Glutamatergic neuron (in vitro differentiated cells): ENCODE data around the gene ITGAE. TPM values are rescaled to one million over a fixed set of nuclear protein-coding genes. Genes with fewer than 3 reads are reported as not detected.

Source experiments
- DNase-seq: peaks from one replicate; pipeline ENCODE4 v3.0.0; 2022
- H3K27ac Mint-ChIP-seq: one replicate; pipeline ENCODE4 v1.8.0; 2020; ENCODE audit warnings: mild to moderate bottlenecking, mixed read lengths, inconsistent platforms; ENCODE audit not compliant: unreplicated experiment
- H3K27me3 Mint-ChIP-seq: one replicate; pipeline ENCODE4 v1.8.0; 2020; ENCODE audit warnings: mild to moderate bottlenecking, moderate library complexity, mixed read lengths, inconsistent platforms; ENCODE audit not compliant: unreplicated experiment
- H3K36me3 Mint-ChIP-seq: one replicate; pipeline ENCODE4 v1.8.0; 2020; ENCODE audit warnings: mild to moderate bottlenecking, mixed read lengths, inconsistent platforms; ENCODE audit not compliant: unreplicated experiment
- H3K4me1 Mint-ChIP-seq: one replicate; pipeline ENCODE4 v1.8.0; 2020; ENCODE audit warnings: mild to moderate bottlenecking, low read depth, mixed read lengths, inconsistent platforms; ENCODE audit not compliant: unreplicated experiment
- H3K4me3 Mint-ChIP-seq: one replicate; pipeline ENCODE4 v1.8.0; 2020; ENCODE audit warnings: mild to moderate bottlenecking, mixed read lengths, inconsistent platforms; ENCODE audit not compliant: unreplicated experiment
- H3K9me3 Mint-ChIP-seq: one replicate; pipeline ENCODE4 v1.8.0; 2020; ENCODE audit warnings: mild to moderate bottlenecking, moderate library complexity, mixed read lengths, inconsistent platforms; ENCODE audit not compliant: unreplicated experiment
- total RNA-seq: library from RNA; stranded (reverse); fragmentation: NEBNext Ultra II Directional; extraction: Animal tissue kit (Norgen Biotek cat#: 25700); gene quantifications from one replicate; pipeline ENCODE4 v1.2.1, GENCODE V29; 2021; ENCODE audit not compliant: unreplicated experiment
- TF ChIP-seq, protein P1 (sequence below): fragments of 200-600 bp; sonication (generic); IDR thresholded peaks from one replicate; pipeline ENCODE4 v1.5.0; 2021; ENCODE audit not compliant: partially characterized antibody, unreplicated experiment

Gene ITGAE
- total RNA-seq, 1 donor from 2014 or later: 19.2 TPM

DNA sequence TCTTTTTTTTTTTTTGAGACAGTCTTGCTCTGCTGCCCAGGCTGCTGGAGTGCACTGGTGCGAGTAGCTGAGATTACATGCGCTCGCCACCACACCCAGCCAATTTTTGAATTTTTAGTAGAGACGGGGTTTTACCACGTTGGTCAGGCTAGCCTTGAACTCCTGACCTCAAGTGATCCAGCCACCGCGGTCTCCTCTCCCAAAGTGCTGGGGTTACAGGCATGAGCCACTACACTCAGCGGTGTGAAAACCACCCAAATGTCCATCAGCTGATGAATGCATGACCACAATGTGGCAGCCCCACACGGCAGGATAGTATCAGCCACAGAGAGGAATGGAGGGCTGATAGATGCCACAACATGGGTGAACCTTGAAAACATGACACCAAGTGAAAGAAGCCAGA, 107.2 kb downstream of the ITGAE start:
- H3K36me3 Mint-ChIP-seq: peaks cover 4% of the 10 kb centered on the region
- no peak overlapping the region for H3K4me3 Mint-ChIP-seq
- H3K9me3 Mint-ChIP-seq: peaks cover 8% of the 10 kb centered on the region
- TF ChIP-seq, protein P1, sequence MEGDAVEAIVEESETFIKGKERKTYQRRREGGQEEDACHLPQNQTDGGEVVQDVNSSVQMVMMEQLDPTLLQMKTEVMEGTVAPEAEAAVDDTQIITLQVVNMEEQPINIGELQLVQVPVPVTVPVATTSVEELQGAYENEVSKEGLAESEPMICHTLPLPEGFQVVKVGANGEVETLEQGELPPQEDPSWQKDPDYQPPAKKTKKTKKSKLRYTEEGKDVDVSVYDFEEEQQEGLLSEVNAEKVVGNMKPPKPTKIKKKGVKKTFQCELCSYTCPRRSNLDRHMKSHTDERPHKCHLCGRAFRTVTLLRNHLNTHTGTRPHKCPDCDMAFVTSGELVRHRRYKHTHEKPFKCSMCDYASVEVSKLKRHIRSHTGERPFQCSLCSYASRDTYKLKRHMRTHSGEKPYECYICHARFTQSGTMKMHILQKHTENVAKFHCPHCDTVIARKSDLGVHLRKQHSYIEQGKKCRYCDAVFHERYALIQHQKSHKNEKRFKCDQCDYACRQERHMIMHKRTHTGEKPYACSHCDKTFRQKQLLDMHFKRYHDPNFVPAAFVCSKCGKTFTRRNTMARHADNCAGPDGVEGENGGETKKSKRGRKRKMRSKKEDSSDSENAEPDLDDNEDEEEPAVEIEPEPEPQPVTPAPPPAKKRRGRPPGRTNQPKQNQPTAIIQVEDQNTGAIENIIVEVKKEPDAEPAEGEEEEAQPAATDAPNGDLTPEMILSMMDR: no peak
- H3K4me1 Mint-ChIP-seq: peaks cover 10% of the 10 kb centered on the region
- DNase-seq: no peak
- no peak overlapping the region for H3K27ac Mint-ChIP-seq
- peaks cover 10% of the 10 kb centered on the region for H3K27me3 Mint-ChIP-seq

DNA sequence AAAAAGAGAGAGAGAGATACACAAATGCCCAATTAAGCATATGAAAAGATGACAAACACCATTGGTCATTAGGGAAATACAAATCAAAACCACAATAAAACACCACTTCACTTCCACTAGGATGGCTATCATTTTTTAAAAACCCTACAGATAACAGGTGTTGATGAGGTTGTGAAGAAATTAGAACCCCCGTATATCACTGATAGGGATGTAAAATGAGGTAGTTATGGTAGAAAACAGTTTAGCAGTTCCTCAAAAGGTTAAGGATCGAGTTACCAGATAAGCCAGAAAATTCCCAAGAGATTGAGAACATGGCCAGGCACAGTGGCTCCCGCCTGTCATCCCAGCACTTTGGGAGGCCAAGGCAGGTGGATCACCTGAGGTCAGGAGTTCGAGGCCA, 107.8 kb downstream of the ITGAE start:
- peaks cover 8% of the 10 kb centered on the region for H3K9me3 Mint-ChIP-seq
- TF ChIP-seq, protein P1: no peak
- peaks cover 4% of the 10 kb centered on the region for H3K36me3 Mint-ChIP-seq
- peaks cover 10% of the 10 kb centered on the region for H3K27me3 Mint-ChIP-seq
- no peak overlapping the region for H3K27ac Mint-ChIP-seq
- no peak overlapping the region for H3K4me3 Mint-ChIP-seq
- DNase-seq: no peak
- H3K4me1 Mint-ChIP-seq: peaks cover 14% of the 10 kb centered on the region

DNA sequence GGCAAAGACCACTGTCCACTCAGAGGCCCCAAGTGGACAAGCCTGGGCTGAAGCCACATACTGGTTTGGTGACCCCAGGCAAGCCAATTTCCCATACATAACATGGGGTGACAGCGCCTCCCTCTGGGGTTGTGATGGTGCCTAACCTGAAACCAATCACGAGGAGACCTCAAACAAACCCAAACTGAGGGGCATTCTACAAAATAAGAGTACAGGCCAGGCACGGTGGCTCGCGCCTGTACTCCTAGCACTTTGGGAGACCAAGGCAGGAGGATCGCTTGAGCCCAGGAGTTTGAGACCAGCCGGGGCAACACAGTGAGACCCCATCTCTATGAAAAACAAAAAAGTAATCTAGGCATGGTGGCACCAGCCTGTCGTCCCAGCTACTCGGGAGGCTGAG, 108.6 kb downstream of the ITGAE start:
- Mint-ChIP-seq H3K27ac (no peak overlapping the region), H3K36me3 (peaks cover 4% of the 10 kb centered on the region), H3K27me3 (peaks cover 10% of the 10 kb centered on the region), H3K9me3 (peaks cover 8% of the 10 kb centered on the region), H3K4me3 (no peak overlapping the region), H3K4me1 (peaks cover 14% of the 10 kb centered on the region)
- TF ChIP-seq, protein P1: no peak
- no peak for DNase-seq

DNA sequence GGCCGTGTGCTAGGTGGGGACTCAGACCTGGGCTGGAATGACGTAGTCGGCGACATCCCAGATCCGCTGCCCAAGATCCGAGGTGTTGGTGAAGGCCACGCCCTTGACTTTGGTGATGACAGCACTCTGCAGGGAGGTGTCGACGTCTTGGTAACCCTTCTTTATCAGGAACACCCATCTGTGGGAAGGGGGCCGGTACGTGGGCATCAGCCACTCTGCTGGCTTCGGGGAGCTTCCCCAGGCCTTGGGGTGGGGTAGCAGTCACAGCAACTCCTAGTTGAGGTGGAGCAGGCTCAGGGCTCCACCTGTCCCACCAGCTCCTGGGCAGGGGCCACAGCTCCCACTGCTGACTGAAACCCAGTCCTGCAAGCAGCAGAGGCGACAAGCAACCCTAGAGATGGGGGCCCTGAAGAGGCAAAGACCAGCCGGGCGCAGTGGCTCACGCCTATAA, 109.3 kb downstream of the ITGAE start:
- DNase-seq: no peak
- TF ChIP-seq, protein P1: no peak

DNA sequence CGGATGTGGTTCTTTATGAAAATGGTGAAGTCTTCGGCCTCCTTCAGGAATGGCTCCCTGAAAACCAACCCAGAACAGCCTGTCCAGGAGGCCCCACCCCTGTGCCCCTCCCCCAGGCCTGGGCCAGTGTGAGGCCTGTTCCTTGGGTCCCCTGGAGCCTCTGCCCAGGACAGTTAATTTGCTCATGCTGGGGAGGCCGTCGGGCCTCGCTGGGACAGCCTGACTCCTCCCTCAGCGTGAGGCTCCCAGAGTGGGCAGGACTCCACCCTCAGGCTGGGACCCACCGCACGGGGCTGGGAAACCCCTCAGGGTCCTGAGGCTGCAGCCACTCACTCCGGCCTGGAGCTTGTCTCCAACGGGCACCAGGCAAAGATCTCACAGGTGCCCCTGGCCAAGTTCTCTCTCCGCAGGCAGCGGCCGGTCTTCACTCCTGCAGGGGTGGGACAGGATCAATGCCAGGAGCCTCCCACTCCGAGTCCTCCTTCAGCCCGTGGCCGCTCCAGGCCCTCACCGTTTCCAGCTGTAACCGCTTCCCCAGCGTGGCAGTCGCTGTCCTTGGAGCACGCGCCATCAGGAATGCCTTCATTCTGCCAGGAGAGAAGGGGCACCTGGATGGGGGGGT, 110.8 kb downstream of the ITGAE start:
- H3K4me3 Mint-ChIP-seq: no peak overlapping the region
- H3K36me3 Mint-ChIP-seq: peaks cover 4% of the 10 kb centered on the region
- H3K27me3 Mint-ChIP-seq: peaks cover 10% of the 10 kb centered on the region
- TF ChIP-seq, protein P1: no peak
- peaks cover 8% of the 10 kb centered on the region for H3K9me3 Mint-ChIP-seq
- no peak overlapping the region for H3K27ac Mint-ChIP-seq
- DNase-seq: no peak
- H3K4me1 Mint-ChIP-seq: peaks cover 14% of the 10 kb centered on the region

More for the DNA sequence above, 109.3 kb downstream of the ITGAE start:
- Mint-ChIP-seq H3K4me3 (no peak overlapping the region), H3K9me3 (peaks cover 8% of the 10 kb centered on the region), H3K36me3 (peaks cover 4% of the 10 kb centered on the region), H3K27ac (no peak overlapping the region), H3K4me1 (peaks cover 14% of the 10 kb centered on the region), H3K27me3 (peaks cover 10% of the 10 kb centered on the region)
